SW480 (cell line): ENCODE results near the gene GARRE1.

Source experiments
- DNase-seq: peaks from one replicate; pipeline ENCODE4 v3.0.0-alpha.2; 2016; ENCODE audit warnings: low spot score

Gene GARRE1

DNA sequence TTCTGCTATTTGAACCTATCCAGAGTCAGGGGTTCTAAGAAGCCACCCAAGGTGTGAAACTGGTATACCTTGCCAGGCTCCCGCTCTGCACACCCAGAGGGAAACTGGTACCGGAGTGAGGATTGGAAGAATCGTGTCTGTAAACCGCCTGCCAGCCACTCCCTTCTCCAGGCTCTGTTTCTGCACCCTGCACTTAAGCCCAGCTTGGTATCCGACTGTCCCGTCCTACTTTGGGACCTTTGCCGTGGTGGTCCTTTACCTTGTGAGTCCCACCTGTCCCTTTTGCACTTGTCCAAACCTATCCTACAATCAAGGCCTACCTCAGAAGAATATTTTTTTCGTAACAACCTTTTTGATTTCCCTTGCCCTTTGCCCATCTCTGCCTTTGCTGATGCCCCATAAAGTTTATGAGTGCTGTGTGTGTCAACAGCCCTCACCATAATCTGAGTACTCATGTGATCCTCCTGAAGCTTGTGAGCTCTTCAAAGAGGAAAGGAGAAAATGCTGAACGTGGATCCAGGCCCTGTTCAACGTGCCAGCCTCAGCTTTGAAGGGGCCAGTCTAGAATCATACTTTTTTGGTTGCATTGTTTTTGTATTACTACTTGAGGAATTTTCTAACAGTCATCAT, 44.7 kb downstream of the GARRE1 start:
- DNase-seq: no peak

DNA sequence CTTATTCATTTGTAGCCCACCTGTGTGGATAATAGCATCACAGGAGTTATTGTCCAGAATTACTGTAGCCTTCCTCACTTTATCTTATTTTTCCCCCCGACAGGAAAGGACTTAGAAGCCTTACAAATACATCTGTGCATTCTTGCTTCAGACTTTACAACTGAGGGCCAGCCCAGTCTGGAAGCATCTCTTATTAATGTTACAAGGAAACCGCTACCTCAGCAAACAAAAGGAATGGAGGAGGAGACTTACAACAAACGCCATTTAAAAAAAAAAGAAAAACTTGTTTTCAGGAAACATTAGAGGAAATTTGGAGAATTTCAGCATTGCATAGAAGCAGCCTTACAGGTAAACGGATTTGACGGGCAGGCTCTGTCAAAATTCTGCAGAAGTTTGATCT, 45.2 kb downstream of the GARRE1 start:
- DNase-seq: no peak

DNA sequence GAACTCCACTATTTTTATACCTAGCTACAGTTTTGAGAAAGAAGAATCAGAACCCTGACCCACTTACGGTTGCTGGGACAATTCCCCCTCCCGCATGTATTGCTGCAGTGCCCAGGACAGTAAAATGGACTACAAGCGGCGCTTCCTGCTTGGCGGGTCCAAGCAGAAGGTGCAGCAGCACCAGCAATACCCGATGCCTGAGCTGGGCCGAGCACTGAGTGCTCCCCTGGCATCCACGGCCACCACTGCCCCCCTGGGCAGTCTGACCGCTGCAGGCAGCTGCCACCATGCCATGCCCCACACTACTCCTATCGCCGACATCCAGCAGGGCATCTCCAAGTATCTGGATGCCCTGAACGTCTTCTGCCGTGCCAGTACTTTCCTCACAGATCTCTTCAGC, 46.0 kb downstream of the GARRE1 start:
- DNase-seq: no peak

DNA sequence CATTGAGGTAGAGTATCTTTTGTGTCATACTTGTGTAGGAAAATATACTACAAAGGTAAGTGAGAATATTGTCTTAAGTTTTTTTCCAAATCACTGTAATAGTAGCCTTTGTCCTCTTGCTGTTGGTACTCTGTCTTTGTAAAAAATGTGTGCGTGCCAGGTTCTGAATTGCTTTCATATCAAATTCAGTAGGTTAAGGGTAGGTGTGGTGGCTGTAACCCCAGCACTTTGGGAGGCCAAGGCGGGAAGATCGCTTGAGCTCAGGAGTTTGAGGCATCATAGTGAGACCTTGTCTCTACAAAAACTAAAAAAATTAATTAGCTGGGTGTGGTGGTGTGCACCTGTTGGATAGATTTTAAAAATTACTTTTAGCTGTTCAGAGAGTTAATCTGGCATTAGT, 46.6 kb downstream of the GARRE1 start:
- DNase-seq: no peak
